Esophagus (tissue), 2 donors: ENCODE measurements around the gene CFAP90. TPM values are rescaled to one million over a fixed set of nuclear protein-coding genes. Genes with fewer than 3 reads are reported as not detected.

Experiments
- H3K27ac ChIP-seq, 2 donors: one replicate each; pipeline ENCODE4 v1.5.1; 2013; ENCODE audit warnings: low read depth in 2 of 2, mild to moderate bottlenecking in 2 of 2, inconsistent platforms in 1 of 2, low read length in 1 of 2, moderate library complexity in 1 of 2
- H3K27me3 ChIP-seq, 2 donors: one replicate each; pipeline ENCODE4 v1.6.1; 2013; ENCODE audit warnings: low read length in 2 of 2, control low read depth in 1 of 2, mild to moderate bottlenecking in 1 of 2; ENCODE audit not compliant: insufficient read depth in 2 of 2, control insufficient read depth in 1 of 2
- H3K36me3 ChIP-seq, 2 donors: one replicate each; pipeline ENCODE4 v1.6.1; 2013; ENCODE audit warnings: low read length in 1 of 2; ENCODE audit not compliant: control insufficient read depth in 2 of 2, insufficient read depth in 2 of 2
- H3K4me1 ChIP-seq, 2 donors: one replicate each; pipeline ENCODE4 v1.6.1; 2013; ENCODE audit warnings: low read length in 1 of 2; ENCODE audit not compliant: control insufficient read depth in 2 of 2, insufficient read depth in 2 of 2
- H3K4me3 ChIP-seq, 2 donors: one replicate each; pipeline ENCODE4 v1.5.1; 2013; ENCODE audit warnings: low read length in 2 of 2, mild to moderate bottlenecking in 2 of 2, low read depth in 1 of 2, moderate library complexity in 1 of 2
- H3K9me3 ChIP-seq, 2 donors: one replicate each; pipeline ENCODE4 v1.6.1; 2013; ENCODE audit warnings: mild to moderate bottlenecking in 2 of 2, low read depth in 1 of 2, low read length in 1 of 2, moderate library complexity in 1 of 2; ENCODE audit not compliant: control insufficient read depth in 2 of 2, insufficient read depth in 1 of 2
- WGBS, 2 donors: extraction: QIAGEN DNeasy Blood & Tissue Kit; methylation state at CpG; one replicate each; pipeline ENCODE4 v1.1.7; 2013; 5-methylcytosine and 5-hydroxymethylcytosine counted together
- polyA plus RNA-seq, 2 donors: library from polyadenylated mRNA; stranded (reverse); fragments of 200-250 nt; gene quantifications; one replicate each; pipeline ENCODE4 v1.2.3, GENCODE V29; 2013
- donor health status: healthy with polysubstance abuse.
- donor health status: Bipolar disorder and iron deficiency.

The CFAP90 gene
- polyA plus RNA-seq, 2 donors = 0.06 TPM; not detected in 1

DNA sequence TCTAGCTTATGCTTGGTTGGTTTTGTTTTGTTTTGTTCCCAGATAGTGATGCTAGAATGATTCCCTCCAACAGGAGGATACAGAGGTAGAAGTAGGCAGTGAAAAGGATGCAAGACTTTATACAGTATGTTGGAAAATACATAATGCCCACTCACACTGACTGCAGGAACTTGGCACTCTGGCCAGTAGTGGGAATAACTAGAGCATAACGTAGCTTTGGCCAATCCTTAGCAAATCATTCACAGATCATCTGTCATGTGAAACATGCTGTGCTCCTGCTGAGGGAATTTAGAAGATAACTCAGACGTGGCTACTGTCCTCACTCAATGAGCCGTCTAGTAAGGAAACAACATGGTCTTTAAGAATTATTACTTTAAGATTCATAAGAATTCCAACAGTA is 13.5 kb downstream of the CFAP90 start:
- 42 to 45% methylated on average over 3 of the region's 3 CpGs for WGBS, 2 donors
- Histone ChIP-seq H3K4me3 (no peak overlapping the region), H3K27me3 (no peaks in the 10 kb centered on the region), H3K9me3 (no peaks in the 10 kb centered on the region), H3K4me1 (no peaks in the 10 kb centered on the region), H3K27ac (no peak overlapping the region), H3K36me3 (no peaks in the 10 kb centered on the region)

DNA sequence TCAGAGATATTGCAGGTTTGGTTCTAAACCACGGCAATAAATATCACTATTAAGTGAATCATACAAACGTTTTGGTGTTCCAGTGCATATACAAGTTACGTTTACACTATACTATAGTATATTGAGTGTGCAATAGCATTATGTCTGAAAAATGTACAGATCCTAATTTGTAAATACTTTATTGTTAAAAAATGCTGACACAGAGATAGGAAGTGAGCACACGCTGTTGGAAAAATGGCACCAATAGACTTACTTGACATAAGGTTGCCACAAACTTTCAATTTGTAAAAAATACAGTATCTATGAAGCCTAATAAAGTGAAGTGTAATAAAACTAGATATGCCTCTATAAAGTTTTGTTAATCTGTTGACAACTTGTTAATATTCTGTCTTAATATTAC is 16.0 kb downstream of the CFAP90 start:
- Histone ChIP-seq H3K36me3 (no peaks in the 10 kb centered on the region), H3K4me3 (no peak overlapping the region), H3K27ac (no peak overlapping the region), H3K27me3 (no peaks in the 10 kb centered on the region), H3K4me1 (no peaks in the 10 kb centered on the region), H3K9me3 (peaks cover 0 to 6% of the 10 kb centered on the region in 2 donors)
- 82 to 87% methylated on average over 4 of the region's 4 CpGs for WGBS, 2 donors

DNA sequence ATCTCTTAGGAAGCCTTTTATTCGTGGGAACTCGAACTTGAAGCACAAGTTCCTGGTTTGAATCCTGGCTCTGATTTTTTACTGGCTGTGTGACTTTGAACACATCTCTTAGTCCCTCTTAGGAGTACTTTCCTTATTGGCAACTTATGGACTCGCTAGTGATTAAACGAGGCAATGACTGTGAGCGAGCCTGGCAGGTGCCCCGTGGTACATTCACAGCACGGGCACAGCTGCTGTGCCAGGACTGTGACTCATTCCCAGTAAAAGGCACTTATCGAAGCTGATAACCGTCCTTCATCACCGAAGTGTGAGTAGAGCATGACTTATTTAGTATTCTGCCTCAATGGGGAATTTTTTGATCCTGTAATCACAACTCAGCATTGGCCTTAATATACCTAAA is 22.7 kb downstream of the CFAP90 start:
- H3K27ac ChIP-seq = no peak overlapping the region
- no peaks in the 10 kb centered on the region for H3K27me3 ChIP-seq
- peaks cover 0 to 10% of the 10 kb centered on the region in 2 donors for H3K9me3 ChIP-seq
- H3K36me3 ChIP-seq = no peaks in the 10 kb centered on the region
- no peak overlapping the region for H3K4me3 ChIP-seq
- no peaks in the 10 kb centered on the region for H3K4me1 ChIP-seq
- 54 to 61% methylated on average over 10 of the region's 10 CpGs for WGBS, 2 donors

- H3K27ac ChIP-seq = no peak overlapping the region
- WGBS, 2 donors = 81 to 82% methylated on average over 6 of the region's 6 CpGs
Observed at GRCh38 chr5:7827610-7828009, 23.3 kb downstream of the CFAP90 start.

DNA sequence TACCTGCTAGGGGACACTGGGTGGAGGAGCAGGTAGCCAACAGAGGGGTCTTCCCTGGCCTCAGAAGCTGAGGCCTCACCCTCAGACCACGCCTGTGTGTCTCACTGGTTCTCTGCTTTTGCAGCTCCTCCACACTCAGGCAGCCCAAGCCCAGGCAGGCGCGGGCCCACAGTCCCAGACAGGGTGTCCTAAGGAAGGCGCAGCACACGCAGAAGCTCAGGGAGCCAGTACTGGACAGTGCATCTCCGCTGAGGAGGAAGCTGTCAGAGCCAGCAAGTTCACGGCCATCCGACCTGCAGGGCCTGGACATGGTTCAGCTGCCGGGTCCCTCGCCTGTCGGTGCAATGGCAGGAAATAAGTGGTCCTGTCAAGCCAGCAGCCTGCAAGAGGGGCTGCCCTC is 25.3 kb downstream of the CFAP90 start:
- no peaks in the 10 kb centered on the region for H3K27me3 ChIP-seq
- no peak overlapping the region for H3K4me3 ChIP-seq
- WGBS, 2 donors = 85 to 88% methylated on average over 11 of the region's 11 CpGs
- no peaks in the 10 kb centered on the region for H3K4me1 ChIP-seq
- peaks cover 0 to 4% of the 10 kb centered on the region in 2 donors for H3K9me3 ChIP-seq
- no peak overlapping the region for H3K27ac ChIP-seq
- H3K36me3 ChIP-seq = no peaks in the 10 kb centered on the region

More at GRCh38 chr5:7827610-7828009, 23.3 kb downstream of the CFAP90 start:
- no peak overlapping the region for H3K4me3 ChIP-seq
- H3K36me3 ChIP-seq = no peaks in the 10 kb centered on the region
- peaks cover 0 to 10% of the 10 kb centered on the region in 2 donors for H3K9me3 ChIP-seq
- H3K4me1 ChIP-seq = no peaks in the 10 kb centered on the region
- H3K27me3 ChIP-seq = no peaks in the 10 kb centered on the region

- Histone ChIP-seq H3K4me1 (no peaks in the 10 kb centered on the region), H3K36me3 (no peaks in the 10 kb centered on the region), H3K9me3 (peaks cover 0 to 4% of the 10 kb centered on the region in 2 donors), H3K27me3 (no peaks in the 10 kb centered on the region), H3K4me3 (no peak overlapping the region), H3K27ac (no peak overlapping the region)
- 91 to 93% methylated on average over 18 of the region's 18 CpGs for WGBS, 2 donors
Observed at GRCh38 chr5:7824995-7825394, 25.9 kb downstream of the CFAP90 start.

GRCh38 chr5:7823594-7823993 is 27.3 kb downstream of the CFAP90 start:
- Histone ChIP-seq H3K9me3 (peaks cover 0 to 4% of the 10 kb centered on the region in 2 donors), H3K4me3 (no peak overlapping the region), H3K27me3 (no peaks in the 10 kb centered on the region), H3K36me3 (no peaks in the 10 kb centered on the region), H3K4me1 (no peaks in the 10 kb centered on the region), H3K27ac (no peak overlapping the region)
- 67 to 70% methylated on average over 8 of the region's 8 CpGs for WGBS, 2 donors

- 47 to 53% methylated on average over 3 of the region's 3 CpGs for WGBS, 2 donors
- Histone ChIP-seq H3K27me3 (no peaks in the 10 kb centered on the region), H3K9me3 (peaks cover 0 to 4% of the 10 kb centered on the region in 2 donors), H3K4me1 (no peaks in the 10 kb centered on the region), H3K36me3 (no peaks in the 10 kb centered on the region), H3K27ac (no peak overlapping the region), H3K4me3 (no peak overlapping the region)
Observed at GRCh38 chr5:7822449-7822848, 28.5 kb downstream of the CFAP90 start.

- no peak overlapping the region for H3K4me3 ChIP-seq
- no peaks in the 10 kb centered on the region for H3K4me1 ChIP-seq
- no peaks in the 10 kb centered on the region for H3K36me3 ChIP-seq
- H3K9me3 ChIP-seq = no peaks in the 10 kb centered on the region
- H3K27ac ChIP-seq = no peak overlapping the region
- no peaks in the 10 kb centered on the region for H3K27me3 ChIP-seq
- 39% methylated on average over 9 of the region's 9 CpGs for WGBS, 2 donors
Observed at GRCh38 chr5:7816535-7816901, 34.4 kb downstream of the CFAP90 start.

- Histone ChIP-seq H3K36me3 (no peaks in the 10 kb centered on the region), H3K4me1 (no peaks in the 10 kb centered on the region), H3K4me3 (no peak overlapping the region), H3K27me3 (no peaks in the 10 kb centered on the region), H3K27ac (no peak overlapping the region), H3K9me3 (no peaks in the 10 kb centered on the region)
- WGBS, 2 donors = 19% methylated on average over 12 of the region's 12 CpGs
Observed at GRCh38 chr5:7815892-7816534, 34.9 kb downstream of the CFAP90 start.
